ENCODE results near the gene ADAM8. TPM values are rescaled to one million over a fixed set of nuclear protein-coding genes. Genes with fewer than 3 reads are reported as not detected.
"Not testable (repeated sequence)": the region's sequence is repeated elsewhere in the genome, so short reads cannot be mapped to it uniquely, and the experiment has no call there.

The ADAM8 gene
- total RNA-seq, 2 donors from 2014 or later = 0.82 to 1.5 TPM

GRCh38 chr10:133237588-133238465 is 38.8 kb downstream of the ADAM8 start, which contains the start of gene VENTX:
TSS of gene VENTX (plus strand) at chr10:133237855. CDS start at chr10:133237915, 60 bp downstream.
- DNase-seq (ENCODE audit: low spot score) = no peak
- H3K4me1 ChIP-seq = peaks cover 0 to 33% of the 10 kb centered on the region in 2 donors
- peak within 1 kb of the TSS in 1 of 2 donors; percentile 42 for H3K4me3 ChIP-seq
- peaks cover 6 to 31% of the 10 kb centered on the region in 2 donors for H3K27me3 ChIP-seq
- no peak within 1 kb of the TSS for H3K27ac ChIP-seq
- H3K36me3 ChIP-seq = no peaks in the 10 kb centered on the region
- no peaks in the 10 kb centered on the region for H3K9me3 ChIP-seq
- TF ChIP-seq, protein P1, sequence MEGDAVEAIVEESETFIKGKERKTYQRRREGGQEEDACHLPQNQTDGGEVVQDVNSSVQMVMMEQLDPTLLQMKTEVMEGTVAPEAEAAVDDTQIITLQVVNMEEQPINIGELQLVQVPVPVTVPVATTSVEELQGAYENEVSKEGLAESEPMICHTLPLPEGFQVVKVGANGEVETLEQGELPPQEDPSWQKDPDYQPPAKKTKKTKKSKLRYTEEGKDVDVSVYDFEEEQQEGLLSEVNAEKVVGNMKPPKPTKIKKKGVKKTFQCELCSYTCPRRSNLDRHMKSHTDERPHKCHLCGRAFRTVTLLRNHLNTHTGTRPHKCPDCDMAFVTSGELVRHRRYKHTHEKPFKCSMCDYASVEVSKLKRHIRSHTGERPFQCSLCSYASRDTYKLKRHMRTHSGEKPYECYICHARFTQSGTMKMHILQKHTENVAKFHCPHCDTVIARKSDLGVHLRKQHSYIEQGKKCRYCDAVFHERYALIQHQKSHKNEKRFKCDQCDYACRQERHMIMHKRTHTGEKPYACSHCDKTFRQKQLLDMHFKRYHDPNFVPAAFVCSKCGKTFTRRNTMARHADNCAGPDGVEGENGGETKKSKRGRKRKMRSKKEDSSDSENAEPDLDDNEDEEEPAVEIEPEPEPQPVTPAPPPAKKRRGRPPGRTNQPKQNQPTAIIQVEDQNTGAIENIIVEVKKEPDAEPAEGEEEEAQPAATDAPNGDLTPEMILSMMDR (IDR thresholded peaks at IDR 0.05) = no peak

DNA sequence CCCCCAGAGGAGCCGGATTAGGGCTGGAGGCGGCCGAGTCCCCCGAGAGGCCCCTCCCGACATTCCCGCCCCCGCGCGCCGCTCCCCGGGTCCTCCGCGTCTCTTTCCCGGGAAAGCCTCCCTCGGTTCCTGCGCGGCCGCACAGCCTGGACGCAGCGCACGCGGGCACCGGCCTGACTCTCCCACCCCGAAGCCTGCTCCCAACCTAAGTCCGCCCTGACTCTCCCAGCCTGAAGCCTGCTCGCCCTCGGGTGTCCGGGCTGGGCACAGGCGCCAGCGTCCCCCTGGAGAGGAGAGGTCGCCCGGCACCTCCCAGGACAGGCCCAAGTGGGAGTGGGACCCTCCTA is 39.5 kb downstream of the ADAM8 start:
- Histone ChIP-seq H3K27ac (no peak overlapping the region), H3K36me3 (no peaks in the 10 kb centered on the region), H3K4me1 (peaks cover 0 to 33% of the 10 kb centered on the region in 2 donors), H3K4me3 (peak overlapping the region in 1 of 2 donors; percentile 42), H3K27me3 (peaks cover 6 to 31% of the 10 kb centered on the region in 2 donors), H3K9me3 (no peaks in the 10 kb centered on the region)
- TF ChIP-seq, protein P1 (IDR thresholded peaks at IDR 0.05) = no peak
- no peak for DNase-seq (ENCODE audit: low spot score)

- DNase-seq (ENCODE audit: low spot score) = no peak
- no peak overlapping the region for H3K27ac ChIP-seq
- TF ChIP-seq, protein P1 (IDR thresholded peaks at IDR 0.05) = no peak
- H3K27me3 ChIP-seq = peaks cover 6 to 31% of the 10 kb centered on the region in 2 donors
- H3K4me1 ChIP-seq = peaks cover 0 to 33% of the 10 kb centered on the region in 2 donors
- no peaks in the 10 kb centered on the region for H3K36me3 ChIP-seq
- no peaks in the 10 kb centered on the region for H3K9me3 ChIP-seq
- peak overlapping the region in 1 of 2 donors; percentile 42 for H3K4me3 ChIP-seq
Observed at GRCh38 chr10:133236401-133237240, 40.0 kb downstream of the ADAM8 start.

DNA sequence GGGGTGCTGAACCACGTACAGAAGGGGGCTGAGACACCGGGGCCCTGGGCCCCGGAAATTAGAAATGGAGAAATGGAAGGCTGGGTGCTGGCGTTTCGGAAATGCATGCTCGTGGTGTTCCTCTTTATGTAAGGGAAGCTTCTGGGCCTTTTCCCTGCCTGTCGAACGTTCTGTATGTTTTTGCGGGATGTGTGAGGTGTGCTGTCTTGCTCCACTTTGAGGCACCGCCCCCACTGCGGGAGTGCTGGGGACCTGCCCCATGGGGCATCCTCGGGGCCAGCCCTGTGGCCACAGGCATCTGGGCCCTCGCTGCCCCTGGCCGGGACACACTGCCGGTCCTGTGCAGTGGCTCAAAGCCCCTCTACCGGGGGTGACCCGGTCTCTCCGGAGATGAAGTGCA is 40.7 kb downstream of the ADAM8 start:
- no peak for DNase-seq (ENCODE audit: low spot score)
- Histone ChIP-seq H3K27me3 (peaks cover 6 to 31% of the 10 kb centered on the region in 2 donors), H3K27ac (no peak overlapping the region)

GRCh38 chr10:133235265-133235855 is 41.3 kb downstream of the ADAM8 start:
- no peaks in the 10 kb centered on the region for H3K36me3 ChIP-seq
- H3K27me3 ChIP-seq = peaks cover 6 to 34% of the 10 kb centered on the region in 2 donors
- H3K4me3 ChIP-seq = peak overlapping the region; percentile 4 to 42
- peak overlapping the region in 1 of 2 donors; percentile 36 for H3K27ac ChIP-seq
- H3K9me3 ChIP-seq = no peaks in the 10 kb centered on the region
- peaks cover 0 to 33% of the 10 kb centered on the region in 2 donors for H3K4me1 ChIP-seq
- TF ChIP-seq, protein P1 (IDR thresholded peaks at IDR 0.05) = no peak
- no peak for DNase-seq (ENCODE audit: low spot score)

More for the DNA sequence above, 40.7 kb downstream of the ADAM8 start:
- H3K36me3 ChIP-seq = no peaks in the 10 kb centered on the region
- no peaks in the 10 kb centered on the region for H3K9me3 ChIP-seq
- peak overlapping the region in 1 of 2 donors; percentile 42 for H3K4me3 ChIP-seq
- TF ChIP-seq, protein P1 (IDR thresholded peaks at IDR 0.05) = no peak
- peaks cover 0 to 33% of the 10 kb centered on the region in 2 donors for H3K4me1 ChIP-seq

GRCh38 chr10:133234796-133235195 is 41.9 kb downstream of the ADAM8 start:
- DNase-seq (ENCODE audit: low spot score); H3K4me3 ChIP-seq; H3K27ac ChIP-seq; H3K36me3 ChIP-seq; H3K9me3 ChIP-seq: not testable (repeated sequence)
- H3K27me3 ChIP-seq = peaks cover 6 to 37% of the 10 kb centered on the region in 2 donors
- peaks cover 0 to 35% of the 10 kb centered on the region in 2 donors for H3K4me1 ChIP-seq
